ENCODE data around the gene MAT2A. TPM values are rescaled to one million over a fixed set of nuclear protein-coding genes. Genes with fewer than 3 reads are reported as not detected.

Gene MAT2A
- total RNA-seq, 1 donor from 2014 or later, result 405 TPM

DNA sequence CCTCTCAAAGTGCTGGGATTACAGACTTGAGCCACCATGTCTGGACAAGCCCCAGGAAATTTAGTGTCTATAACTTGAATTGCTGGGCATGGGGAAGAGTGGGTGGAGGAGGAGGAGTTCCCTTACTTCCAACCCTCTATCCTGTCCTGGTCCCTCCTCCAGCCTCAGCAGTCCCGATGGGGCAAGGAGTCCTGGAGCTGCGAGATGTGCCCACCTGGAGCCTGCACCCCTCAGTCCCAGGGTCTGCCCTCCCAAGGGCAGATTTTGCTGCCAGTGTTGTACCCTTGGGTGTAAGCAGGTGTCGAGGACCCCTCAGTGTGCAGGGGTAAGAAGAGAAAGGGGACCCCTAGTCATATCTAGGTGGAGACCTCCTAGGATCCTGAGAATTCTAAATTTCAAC, 41.2 kb downstream of the MAT2A start:
- Mint-ChIP-seq H3K4me1 (peaks cover 30% of the 10 kb centered on the region), H3K27ac (ENCODE audit: unreplicated experiment) (no peak overlapping the region), H3K4me3 (no peak overlapping the region), H3K27me3 (ENCODE audit: low read depth) (peaks cover 16% of the 10 kb centered on the region), H3K9me3 (no peaks in the 10 kb centered on the region), H3K36me3 (ENCODE audit: low read depth) (no peaks in the 10 kb centered on the region)
- no peak for DNase-seq (ENCODE audit: low read depth, low spot score)
- TF ChIP-seq, protein P1, sequence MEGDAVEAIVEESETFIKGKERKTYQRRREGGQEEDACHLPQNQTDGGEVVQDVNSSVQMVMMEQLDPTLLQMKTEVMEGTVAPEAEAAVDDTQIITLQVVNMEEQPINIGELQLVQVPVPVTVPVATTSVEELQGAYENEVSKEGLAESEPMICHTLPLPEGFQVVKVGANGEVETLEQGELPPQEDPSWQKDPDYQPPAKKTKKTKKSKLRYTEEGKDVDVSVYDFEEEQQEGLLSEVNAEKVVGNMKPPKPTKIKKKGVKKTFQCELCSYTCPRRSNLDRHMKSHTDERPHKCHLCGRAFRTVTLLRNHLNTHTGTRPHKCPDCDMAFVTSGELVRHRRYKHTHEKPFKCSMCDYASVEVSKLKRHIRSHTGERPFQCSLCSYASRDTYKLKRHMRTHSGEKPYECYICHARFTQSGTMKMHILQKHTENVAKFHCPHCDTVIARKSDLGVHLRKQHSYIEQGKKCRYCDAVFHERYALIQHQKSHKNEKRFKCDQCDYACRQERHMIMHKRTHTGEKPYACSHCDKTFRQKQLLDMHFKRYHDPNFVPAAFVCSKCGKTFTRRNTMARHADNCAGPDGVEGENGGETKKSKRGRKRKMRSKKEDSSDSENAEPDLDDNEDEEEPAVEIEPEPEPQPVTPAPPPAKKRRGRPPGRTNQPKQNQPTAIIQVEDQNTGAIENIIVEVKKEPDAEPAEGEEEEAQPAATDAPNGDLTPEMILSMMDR (conservative IDR thresholded peaks at IDR 0.05), result no peak

DNA sequence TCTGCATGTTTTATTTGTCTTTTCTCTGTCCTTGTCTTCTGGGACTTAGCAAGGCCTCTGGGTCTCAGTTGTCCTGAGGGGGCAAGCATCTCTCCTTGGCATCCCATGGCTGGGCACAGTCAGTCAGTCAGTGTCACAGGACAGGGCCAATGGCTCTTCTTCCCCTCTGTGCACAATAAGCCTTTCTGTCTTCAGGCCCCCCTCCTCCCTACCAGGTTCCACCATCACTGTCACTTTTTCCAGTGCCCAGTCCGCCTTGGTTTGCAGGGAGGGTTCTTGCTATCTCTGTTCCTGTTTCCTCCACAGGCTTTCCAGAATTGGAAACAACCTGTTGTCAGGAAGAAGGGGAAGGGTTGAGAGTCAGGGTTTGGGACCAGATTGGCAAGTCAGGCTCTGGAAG, 43.5 kb downstream of the MAT2A start:
- Mint-ChIP-seq H3K9me3 (no peaks in the 10 kb centered on the region), H3K4me3 (no peak overlapping the region), H3K4me1 (peaks cover 33% of the 10 kb centered on the region), H3K36me3 (ENCODE audit: low read depth) (no peaks in the 10 kb centered on the region), H3K27me3 (ENCODE audit: low read depth) (peaks cover 14% of the 10 kb centered on the region), H3K27ac (ENCODE audit: unreplicated experiment) (no peak overlapping the region)
- DNase-seq (ENCODE audit: low read depth, low spot score), result no peak
- TF ChIP-seq, protein P1 (conservative IDR thresholded peaks at IDR 0.05), result no peak

DNA sequence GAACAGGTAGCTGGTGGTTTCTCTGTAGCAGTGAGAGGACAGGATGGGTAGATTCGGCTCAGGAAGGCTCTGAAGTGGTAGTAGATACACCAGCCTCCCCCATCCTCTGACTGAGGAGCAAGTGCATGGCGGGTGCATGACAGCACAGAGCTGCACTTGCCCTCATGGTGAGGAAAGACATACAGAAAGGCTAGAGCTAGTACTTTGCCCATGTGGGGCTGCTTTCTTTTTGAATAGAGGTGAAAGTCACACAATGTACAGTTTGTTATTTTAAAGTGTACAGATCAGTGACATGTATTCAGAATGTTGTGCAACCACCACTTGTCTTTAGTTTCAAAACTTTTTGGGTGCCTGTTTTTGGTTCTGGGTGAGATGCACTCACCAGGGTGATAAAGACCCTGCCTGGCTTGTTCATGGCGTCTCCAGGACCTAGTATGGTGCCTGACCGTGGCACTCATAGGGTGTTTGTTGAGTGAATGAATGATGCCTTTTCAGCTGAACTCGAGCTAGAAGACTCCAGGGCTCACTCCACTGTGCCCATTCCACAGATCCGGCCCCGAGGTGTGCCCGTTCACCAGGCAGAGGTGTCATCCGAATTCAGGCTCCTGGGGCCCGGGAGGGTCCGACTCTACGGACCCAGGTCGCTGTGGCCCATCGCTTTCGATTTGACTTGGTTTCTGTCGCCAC, 44.8 kb downstream of the MAT2A start:
- TF ChIP-seq, protein P1 (conservative IDR thresholded peaks at IDR 0.05), result no peak
- no peak overlapping the region for H3K27ac Mint-ChIP-seq (ENCODE audit: unreplicated experiment)
- H3K27me3 Mint-ChIP-seq (ENCODE audit: low read depth), result peaks cover 10% of the 10 kb centered on the region
- no peaks in the 10 kb centered on the region for H3K36me3 Mint-ChIP-seq (ENCODE audit: low read depth)
- no peak overlapping the region for H3K4me3 Mint-ChIP-seq
- peaks cover 34% of the 10 kb centered on the region for H3K4me1 Mint-ChIP-seq
- no peaks in the 10 kb centered on the region for H3K9me3 Mint-ChIP-seq
- no peak for DNase-seq (ENCODE audit: low read depth, low spot score)

DNA sequence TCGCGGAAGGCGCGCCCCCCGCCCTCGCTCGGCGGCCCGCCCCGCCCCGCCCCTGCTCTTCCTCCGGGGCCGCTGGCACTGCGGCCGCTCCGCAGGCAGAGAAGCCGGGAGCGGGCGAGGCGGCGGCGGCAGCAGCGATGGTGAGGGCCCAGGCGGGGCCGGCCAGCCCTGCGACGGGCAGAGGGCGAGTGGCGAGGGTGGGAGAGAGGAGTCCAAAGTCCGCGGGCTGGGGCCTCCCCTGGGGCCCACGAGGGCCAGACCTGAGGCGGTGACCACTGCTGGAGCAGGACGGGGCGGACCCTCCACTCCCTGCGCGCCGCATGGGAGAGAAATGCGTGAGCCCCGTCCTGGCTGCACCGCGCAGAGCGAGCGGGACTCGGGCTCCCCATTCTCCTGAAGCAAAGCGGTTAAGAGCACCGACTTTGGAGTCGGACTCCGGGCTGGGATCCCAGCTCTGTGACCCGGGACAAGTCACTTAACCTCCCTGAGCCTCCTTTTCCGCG, 45.4 kb downstream of the MAT2A start, which contains the start of gene VAMP5:
VAMP5 (plus strand) TSS at position 78 of the 503 bp plus-strand sequence; CDS start at position 138, 60 bp downstream.
- Mint-ChIP-seq H3K9me3 (no peaks in the 10 kb centered on the region), H3K27ac (ENCODE audit: unreplicated experiment) (no peak within 1 kb of the TSS), H3K4me3 (no peak within 1 kb of the TSS), H3K36me3 (ENCODE audit: low read depth) (no peaks in the 10 kb centered on the region), H3K27me3 (ENCODE audit: low read depth) (peaks cover 5% of the 10 kb centered on the region), H3K4me1 (peaks cover 28% of the 10 kb centered on the region)
- TF ChIP-seq, protein P1 (conservative IDR thresholded peaks at IDR 0.05), result no peak
- no peak for DNase-seq (ENCODE audit: low read depth, low spot score)

DNA sequence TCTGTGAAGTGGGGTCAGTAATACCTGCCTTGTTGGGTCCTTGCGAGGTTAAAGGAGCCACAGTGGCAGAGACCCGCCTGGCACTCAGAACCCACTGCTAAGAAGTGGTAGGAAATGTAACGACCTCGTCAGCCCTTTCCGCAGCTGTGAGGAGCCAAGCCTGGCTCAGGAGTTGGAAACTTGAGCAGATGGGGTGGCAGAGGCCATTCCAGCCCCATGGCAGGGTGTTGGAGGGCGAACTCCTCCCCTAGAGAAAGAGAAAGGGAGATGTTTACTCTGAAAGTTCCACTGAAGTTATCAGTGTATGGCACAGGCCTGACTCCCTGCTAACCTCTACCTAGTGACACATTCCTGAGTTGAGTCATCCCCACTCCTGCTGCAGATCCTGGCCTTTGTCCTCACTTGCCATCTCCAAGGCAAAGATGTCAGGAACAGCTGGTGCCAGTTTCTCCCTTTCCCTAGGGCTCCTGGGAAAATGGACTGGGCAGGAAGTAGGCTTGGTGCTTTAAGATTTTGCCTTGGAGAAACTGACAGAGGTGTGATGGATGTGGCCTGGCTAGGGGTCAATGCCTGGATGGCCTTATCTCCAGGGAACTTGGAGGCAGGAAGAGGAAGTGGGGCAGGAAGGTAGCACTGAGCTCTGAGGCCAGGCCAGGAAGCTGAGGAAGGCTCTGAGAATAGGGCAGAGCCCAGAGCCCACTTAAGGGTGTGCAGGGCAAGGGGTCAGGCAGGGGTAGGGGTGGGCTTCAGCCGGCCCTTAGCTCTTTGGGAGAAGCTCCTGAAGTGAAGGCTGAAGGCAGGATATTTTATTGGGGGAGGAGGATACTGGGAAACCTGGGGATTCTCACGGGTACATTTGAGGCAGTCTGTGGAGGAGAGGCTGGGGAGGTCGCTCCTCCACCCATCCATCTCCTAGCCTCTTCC, 46.2 kb downstream of the MAT2A start:
- no peak for DNase-seq (ENCODE audit: low read depth, low spot score)
- Mint-ChIP-seq H3K27me3 (ENCODE audit: low read depth) (peaks cover 5% of the 10 kb centered on the region), H3K4me1 (peaks cover 24% of the 10 kb centered on the region), H3K27ac (ENCODE audit: unreplicated experiment) (no peak overlapping the region), H3K4me3 (no peak overlapping the region), H3K9me3 (no peaks in the 10 kb centered on the region), H3K36me3 (ENCODE audit: low read depth) (no peaks in the 10 kb centered on the region)
- TF ChIP-seq, protein P1 (conservative IDR thresholded peaks at IDR 0.05), result no peak
